IMR-90 (cell line): ENCODE measurements around the gene DENND6B. TPM values are rescaled to one million over a fixed set of nuclear protein-coding genes. Genes with fewer than 3 reads are reported as not detected.

Source experiments
- ATAC-seq: fragments of 200-7000 bp; cut with Tn5 transposase; 2 replicates; pipeline ENCODE4 v1.9.1; 2020; ENCODE audit warnings: low read depth, mild to moderate bottlenecking, moderate library complexity
- BruUV-seq: library from RNA; stranded (reverse); fragments of 400-500 nt; replicated peaks from 2 replicates; lab custom pipeline; 2021; lab: Mats Ljungman, UMichigan
- CTCF ChIA-PET: fragments of 300-600 bp; formaldehyde crosslinking; extraction: SDS; loops from one replicate; lab custom pipeline; 2021; ENCODE audit warnings: antibody characterized with exemption; lab: Yijun Ruan, JAX
- POLR2A ChIA-PET: fragments of 300-600 bp; sonication (Branson Sonifier 250); formaldehyde crosslinking; loops from one replicate; lab custom pipeline; 2022; ENCODE audit warnings: antibody characterized with exemption; ENCODE audit not compliant: unreplicated experiment; lab: Charles Lee
- DNase-seq: peaks from one replicate; pipeline ENCODE4 v3.0.0; 2013
- H2AFZ ChIP-seq: replicated peaks from 2 replicates; pipeline ENCODE3; 2013; ENCODE audit warnings: low read length, mild to moderate bottlenecking; ENCODE audit not compliant: poor library complexity
- H2AK5ac ChIP-seq: 2 replicates; pipeline ENCODE4 v1.6.1; 2013; ENCODE audit warnings: low read depth, low read length, inconsistent platforms
- H2AK9ac ChIP-seq: replicated peaks from 2 replicates; pipeline ENCODE3; 2013; ENCODE audit warnings: mild to moderate bottlenecking, low read depth, low read length, moderate library complexity; ENCODE audit not compliant: poor library complexity
- H2BK120ac ChIP-seq: 2 replicates; pipeline ENCODE4 v1.6.1; 2013; ENCODE audit warnings: low read depth, low read length, inconsistent platforms
- H2BK15ac ChIP-seq: 3 replicates; pipeline ENCODE4 v1.6.1; 2013; ENCODE audit warnings: low read depth, low read length, inconsistent platforms
- H2BK20ac ChIP-seq: 2 replicates; pipeline ENCODE4 v1.6.1; 2013; ENCODE audit warnings: low read depth, mild to moderate bottlenecking, inconsistent platforms, low read length, moderate library complexity
- H2BK5ac ChIP-seq: 2 replicates; pipeline ENCODE4 v1.6.1; 2013; ENCODE audit warnings: mild to moderate bottlenecking, low read depth, low read length, inconsistent platforms; ENCODE audit not compliant: poor library complexity, severe bottlenecking
- H3K14ac ChIP-seq: replicated peaks from 2 replicates; pipeline ENCODE4 v1.6.1; 2013; ENCODE audit warnings: low read depth, low read length, inconsistent platforms
- H3K18ac ChIP-seq: 2 replicates; pipeline ENCODE4 v1.6.1; 2013; ENCODE audit warnings: low read depth, low read length, control low read depth
- H3K23ac ChIP-seq: 2 replicates; pipeline ENCODE4 v1.6.1; 2013; ENCODE audit warnings: low read depth, low read length, inconsistent platforms
- H3K27ac ChIP-seq: 2 replicates; pipeline ENCODE4 v1.5.1; 2013; ENCODE audit warnings: mild to moderate bottlenecking, control low read depth, low read length; ENCODE audit not compliant: insufficient read depth
- H3K27me3 ChIP-seq: 2 replicates; pipeline ENCODE4 v1.6.1; 2013; ENCODE audit warnings: low read length; ENCODE audit not compliant: control insufficient read depth, insufficient read depth
- H3K36me3 ChIP-seq: 2 replicates; pipeline ENCODE4 v1.6.1; 2013; ENCODE audit warnings: low read length, mixed read lengths; ENCODE audit not compliant: control insufficient read depth, insufficient read depth
- H3K4ac ChIP-seq: 2 replicates; pipeline ENCODE4 v1.6.1; 2013; ENCODE audit warnings: low read depth, low read length, inconsistent platforms
- H3K4me1 ChIP-seq: 2 replicates; pipeline ENCODE4 v1.6.1; 2013; ENCODE audit warnings: low read length, mixed read lengths; ENCODE audit not compliant: control insufficient read depth, insufficient read depth
- H3K4me2 ChIP-seq: 2 replicates; pipeline ENCODE4 v1.6.1; 2013; ENCODE audit warnings: low read depth, mild to moderate bottlenecking, control low read depth, low read length, moderate library complexity
- H3K4me3 ChIP-seq: 2 replicates; pipeline ENCODE4 v1.5.1; 2013; ENCODE audit warnings: low read depth, mild to moderate bottlenecking, control low read depth, low read length, moderate library complexity; ENCODE audit not compliant: insufficient read depth
- H3K56ac ChIP-seq: 2 replicates; pipeline ENCODE4 v1.6.1; 2013; ENCODE audit warnings: low read length, inconsistent platforms; ENCODE audit not compliant: insufficient read depth; ENCODE audit errors: extremely low read depth
- H3K79me1 ChIP-seq, 2 experiments: 2 replicates each; pipeline ENCODE4 v1.6.1; 2013; ENCODE audit warnings: low read length in 2 of 2, inconsistent platforms in 1 of 2, low read depth in 1 of 2
- H3K9ac ChIP-seq: 2 replicates; pipeline ENCODE4 v1.6.1; 2013; ENCODE audit warnings: low read depth, low read length, control low read depth
- H3K9me1 ChIP-seq: 2 replicates; pipeline ENCODE4 v1.6.1; 2013; ENCODE audit warnings: low read length, inconsistent platforms; ENCODE audit not compliant: insufficient read depth
- H3K9me3 ChIP-seq: 2 replicates; pipeline ENCODE4 v1.6.1; 2013; ENCODE audit warnings: low read length; ENCODE audit not compliant: control insufficient read depth, insufficient read depth
- H4K20me1 ChIP-seq: 2 replicates; pipeline ENCODE4 v1.6.1; 2013; ENCODE audit warnings: low read length, inconsistent platforms; ENCODE audit not compliant: insufficient read depth
- H4K5ac ChIP-seq: 2 replicates; pipeline ENCODE4 v1.6.1; 2013; ENCODE audit warnings: mild to moderate bottlenecking, low read depth, low read length, control low read depth
- H4K8ac ChIP-seq, 2 experiments: 2 replicates each; pipeline ENCODE4 v1.6.1; 2013; ENCODE audit warnings: low read depth in 2 of 2, low read length in 2 of 2, control low read depth in 1 of 2, inconsistent platforms in 1 of 2
- H4K91ac ChIP-seq: 2 replicates; pipeline ENCODE4 v1.6.1; 2013; ENCODE audit warnings: low read depth, low read length, inconsistent platforms; ENCODE audit not compliant: insufficient read depth
- BHLHE40 ChIP-seq: fragments of 150-350 bp; IDR thresholded peaks from 2 replicates; pipeline ENCODE4 v1.6.1; 2016; ENCODE audit warnings: mild to moderate bottlenecking, low read depth, low read length
- CEBPB ChIP-seq: IDR thresholded peaks from 2 replicates; pipeline ENCODE4 v1.6.1; 2012; ENCODE audit warnings: low read depth, low read length, improper control_type of control experiment
- CHD1 ChIP-seq: IDR thresholded peaks from 2 replicates; pipeline ENCODE4 v1.6.1; 2012; ENCODE audit warnings: low read depth, low read length, improper control_type of control experiment
- CTCF ChIP-seq: conservative IDR thresholded peaks from 2 replicates; pipeline ENCODE4 v1.5.1; 2012; ENCODE audit warnings: mild to moderate bottlenecking, low read depth, low read length, improper control_type of control experiment
- ELK1 ChIP-seq: fragments of 150-350 bp; IDR thresholded peaks from 2 replicates; pipeline ENCODE4 v1.6.1; 2016; ENCODE audit warnings: low read depth, mild to moderate bottlenecking, low read length, moderate library complexity, borderline replicate concordance
- FOS ChIP-seq: fragments of 150-350 bp; IDR thresholded peaks from 2 replicates; pipeline ENCODE4 v1.6.1; 2016; ENCODE audit warnings: low read depth, low read length
- MAFK ChIP-seq: IDR thresholded peaks from 2 replicates; pipeline ENCODE4 v1.6.1; 2012; ENCODE audit warnings: low read depth, low read length, improper control_type of control experiment
- MAZ ChIP-seq: IDR thresholded peaks from 2 replicates; pipeline ENCODE4 v1.6.1; 2012; ENCODE audit warnings: low read depth, mild to moderate bottlenecking, low read length, improper control_type of control experiment, moderate library complexity, borderline replicate concordance
- MXI1 ChIP-seq: IDR thresholded peaks from 2 replicates; pipeline ENCODE4 v1.6.1; 2012; ENCODE audit warnings: low read depth, mild to moderate bottlenecking, low read length, moderate library complexity, borderline replicate concordance
- NFE2L2 ChIP-seq: fragments of 150-350 bp; IDR thresholded peaks from 2 replicates; pipeline ENCODE4 v1.6.1; 2016; ENCODE audit warnings: low read depth, mild to moderate bottlenecking, low read length
- POLR2A ChIP-seq: IDR thresholded peaks from 2 replicates; pipeline ENCODE4 v1.6.1; 2012; ENCODE audit warnings: mild to moderate bottlenecking, low read depth, low read length
- RAD21 ChIP-seq: IDR thresholded peaks from 2 replicates; pipeline ENCODE4 v1.6.1; 2012; ENCODE audit warnings: low read length, improper control_type of control experiment
- RCOR1 ChIP-seq: IDR thresholded peaks from 2 replicates; pipeline ENCODE4 v1.6.1; 2012; ENCODE audit warnings: mild to moderate bottlenecking, low read length, improper control_type of control experiment; ENCODE audit not compliant: insufficient replicate concordance
- RFX5 ChIP-seq: IDR thresholded peaks from 2 replicates; pipeline ENCODE4 v1.8.0; 2012; ENCODE audit warnings: low read depth, mild to moderate bottlenecking, low read length, moderate library complexity
- SMC3 ChIP-seq: fragments of 150-350 bp; IDR thresholded peaks from 2 replicates; pipeline ENCODE4 v1.6.1; 2016; ENCODE audit warnings: low read depth, mild to moderate bottlenecking, antibody characterized with exemption, low read length, moderate library complexity
- WGBS, 2 experiments: methylation state at CpG; one replicate each; pipeline versions ENCODE4 v1.1.5 to v1.1.7; 2013; ENCODE audit warnings: missing lambda C conversion rate in 2 of 2; ENCODE audit not compliant: insufficient read length in 1 of 2; ENCODE audit errors: extremely low coverage in 2 of 2; 5-methylcytosine and 5-hydroxymethylcytosine counted together
- dilution Hi-C: fragments of 300-500 bp; cut with HindIII; formaldehyde crosslinking; loops from one replicate; pipeline ENCODE4 v1.14.3; 2018; ENCODE audit warnings: low sequenced_read_pairs; ENCODE audit not compliant: unreplicated experiment
- in situ Hi-C: fragments of 300-500 bp; cut with MboI; formaldehyde crosslinking; loops from 3 replicates; pipeline ENCODE4 v1.14.3; 2019; ENCODE audit warnings: low sequenced_read_pairs, inconsistent platforms, mixed read lengths
- intact Hi-C: fragments of 100-400 bp; cut with micrococcal nuclease; formaldehyde crosslinking; loops from 2 replicates; pipeline ENCODE4 v1.10.0; 2022
- polyA plus RNA-seq, 3 experiments: library from polyadenylated mRNA; depleted of rRNA; stranded (reverse); fragments of >200 nt; gene quantifications; 2 replicates each; pipeline ENCODE4 v1.2.3, GENCODE V29; 2012; ENCODE audit warnings: low replicate concordance in 1 of 3
- total RNA-seq: library from RNA; depleted of rRNA; stranded (reverse); fragments of >200 nt; gene quantifications from 2 replicates; pipeline ENCODE4 v1.2.3, GENCODE V29; 2012
- TF ChIP-seq, protein P1 (sequence below): fragments of 150-350 bp; IDR thresholded peaks from 2 replicates; pipeline ENCODE4 v1.6.1; 2017; ENCODE audit warnings: mild to moderate bottlenecking, antibody characterized with exemption, low read length, low read depth

DENND6B gene
- total and polyA plus RNA-seq, 2 of the 4 experiments (the other 2 are of a cell fraction), result 0.36 to 4.9 TPM

GRCh38 chr22:50269573-50269969, 57.2 kb downstream of the DENND6B start:
- Histone ChIP-seq H3K27ac (no peak overlapping the region), H2AK9ac (peak overlapping the region; percentile 7), H3K4ac (no peak overlapping the region), H4K20me1 (peaks cover 29% of the 10 kb centered on the region), H3K36me3 (peaks cover 9% of the 10 kb centered on the region; the same call in 1 of the 2 replicates), H2BK15ac (no peak overlapping the region), H4K91ac (no peak overlapping the region), H3K4me3 (0 out of 2 replicates have a peak overlapping the region, but pooled peaks have one; percentile 15), H3K4me2 (peak overlapping the region; percentile 51), H2AK5ac (no peak overlapping the region), H3K18ac (no peak overlapping the region), H3K23ac (no peak overlapping the region), H2AFZ (peak overlapping the region; percentile 81), H2BK20ac (no peak overlapping the region), H3K9ac (no peak overlapping the region; the same call in 1 of the 2 replicates), H2BK120ac (no peak overlapping the region), H3K14ac (no peak overlapping the region), H3K9me3 (no peaks in the 10 kb centered on the region), H3K9me1 (no peaks in the 10 kb centered on the region), H4K8ac (peak overlapping the region in 1 of 2 experiments; percentile 21; a peak in 1 of 4 replicates), H3K4me1 (peaks cover 13% of the 10 kb centered on the region), H2BK5ac (no peak overlapping the region), H3K27me3 (no peaks in the 10 kb centered on the region), H3K79me1 (peaks cover 0 to 3% of the 10 kb centered on the region in 2 experiments; a peak in 1 of 4 replicates), H4K5ac (no peak overlapping the region), H3K56ac (no peak overlapping the region)
- BruUV-seq, result no TSS peak
- DNase-seq (no peak), ATAC-seq (no peak)
- POLR2A ChIA-PET, result no interaction called here
- CTCF ChIA-PET, result no interaction called here
- in situ Hi-C loops (no loop called here), dilution Hi-C loops (no loop called here), intact Hi-C loops (no loop called here)
- no CpG with 5 or more reads among the region's 18 CpGs for WGBS, 2 experiments
- TF ChIP-seq CHD1 (no peak), NFE2L2 (no peak), MAZ (no peak), FOS (no peak), RAD21 (no peak), RFX5 (no peak), RCOR1 (no peak), MAFK (no peak), CEBPB (no peak), POLR2A (no peak), BHLHE40 (no peak), CTCF (no peak), MXI1 (no peak), ELK1 (no peak), SMC3 (no peak)
- TF ChIP-seq, protein P1, sequence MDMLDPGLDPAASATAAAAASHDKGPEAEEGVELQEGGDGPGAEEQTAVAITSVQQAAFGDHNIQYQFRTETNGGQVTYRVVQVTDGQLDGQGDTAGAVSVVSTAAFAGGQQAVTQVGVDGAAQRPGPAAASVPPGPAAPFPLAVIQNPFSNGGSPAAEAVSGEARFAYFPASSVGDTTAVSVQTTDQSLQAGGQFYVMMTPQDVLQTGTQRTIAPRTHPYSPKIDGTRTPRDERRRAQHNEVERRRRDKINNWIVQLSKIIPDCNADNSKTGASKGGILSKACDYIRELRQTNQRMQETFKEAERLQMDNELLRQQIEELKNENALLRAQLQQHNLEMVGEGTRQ, result no peak
